Keratinocyte (primary cell): Measurements from ENCODE around the gene OLIG2.

Source experiments
- CTCF ChIP-seq, 3 experiments: IDR thresholded peaks in 1 of 3; conservative IDR thresholded peaks in 1 of 3; optimal IDR thresholded peaks in 1 of 3; 2 replicates in 2 of 3; 3 replicates in 1 of 3; pipeline versions ENCODE3 to v1.5.1; 2011; ENCODE audit warnings: low read length in 3 of 3, mild to moderate bottlenecking in 3 of 3, moderate library complexity in 2 of 3, control low read depth in 1 of 3, inconsistent platforms in 1 of 3; ENCODE audit not compliant: insufficient read depth in 2 of 3; ENCODE audit errors: extremely low read depth in 1 of 3
- EZH2 ChIP-seq: IDR thresholded peaks from one replicate; pipeline ENCODE4 v1.6.1; 2012; ENCODE audit warnings: inconsistent platforms, mild to moderate bottlenecking, low read length, moderate library complexity

- TF ChIP-seq CTCF (optimal IDR thresholded peaks at IDR 0.05 in 1 of 3, IDR thresholded peaks at IDR 0.05 in 1 of 3, conservative IDR thresholded peaks at IDR 0.05 in 1 of 3; ENCODE audit: extremely low read depth in 1 of 3, insufficient read depth in 2 of 3, low read length in 3 of 3), result no peak
- TF ChIP-seq EZH2, result no peak
Measured at GRCh38 chr21:33015096-33015495, 10.6 kb upstream of the OLIG2 start.
